H1 (cell line): Measurements from ENCODE around the gene TBC1D4. TPM values are rescaled to one million over a fixed set of nuclear protein-coding genes. Genes with fewer than 3 reads are reported as not detected.

ENCODE experiments used
- ATF3 ChIP-seq: IDR thresholded peaks from 2 replicates; pipeline ENCODE4 v1.6.1; 2011; ENCODE audit warnings: low read depth, mild to moderate bottlenecking, low read length; ENCODE audit not compliant: insufficient read depth
- CBX8 ChIP-seq: fragments of 300-800, 300-1000 bp; sonication (generic); IDR thresholded peaks from 2 replicates; pipeline ENCODE4 v1.7.1; 2016; ENCODE audit warnings: low read depth, low read length, borderline replicate concordance
- GABPA ChIP-seq: IDR thresholded peaks from 2 replicates; pipeline ENCODE4 v1.6.1; 2011; ENCODE audit warnings: mild to moderate bottlenecking, low read length, moderate library complexity, borderline replicate concordance; ENCODE audit not compliant: insufficient read depth
- RXRA ChIP-seq: IDR thresholded peaks from 2 replicates; pipeline ENCODE4 v1.6.1; 2011; ENCODE audit warnings: low read depth, mild to moderate bottlenecking, low read length, moderate library complexity; ENCODE audit not compliant: insufficient read depth
- SUZ12 ChIP-seq: fragments of 200-600 bp; sonication (generic); IDR thresholded peaks from 2 replicates; pipeline ENCODE4 v1.6.1; 2012; ENCODE audit warnings: mild to moderate bottlenecking, inconsistent platforms, low read length, moderate library complexity, mixed read lengths
- USF2 ChIP-seq: IDR thresholded peaks from 2 replicates; pipeline ENCODE4 v1.6.1; 2011; ENCODE audit warnings: low read length, improper control_type of control experiment
- polyA plus RNA-seq, 7 experiments: library from polyadenylated mRNA; depleted of rRNA in 3 of 7; stranded (reverse) in 5 of 7; unstranded in 2 of 7; fragments of >200 nt in 5 of 7; fragments of 200-250 nt in 2 of 7; gene quantifications; 1 replicate in 5 of 7; 2 replicates in 1 of 7; 4 replicates in 1 of 7; pipeline versions ENCODE4 v1.2.1 to v1.2.3, GENCODE V29; 2011 to 2013; ENCODE audit warnings: missing spikeins in 2 of 7, mixed read lengths in 2 of 7
- total RNA-seq: library from RNA; stranded (reverse); fragmentation: NEBNext Ultra II Directional; extraction: Animal tissue kit (Norgen Biotek cat#: 25700); gene quantifications from 2 replicates; pipeline ENCODE4 v1.2.1, GENCODE V29; 2021

TBC1D4 gene
- total and polyA plus RNA-seq, 2 of the 8 experiments (the other 6 are each of a cell fraction or from before 2014, with no cell fraction given): 16.7 to 39.0 TPM

GRCh38 chr13:75489502-75490263, 7.7 kb upstream of the TBC1D4 start (continued):
- TF ChIP-seq USF2 (no peak), ATF3 (no peak), RXRA (no peak), GABPA (no peak), CBX8 (no peak), SUZ12 (no peak)
